RWPE1 (cell line): ENCODE results near the gene SERPINB10.

Experiments used
- CTCF ChIA-PET: fragments of 350-600 bp; sonication (Branson Sonifier 250); formaldehyde crosslinking; extraction: SDS; loops from one replicate; lab custom pipeline; 2021; lab: Yijun Ruan, JAX
- POLR2A ChIA-PET: fragments of 400-600 bp; formaldehyde crosslinking; extraction: SDS; loops from one replicate; lab custom pipeline; 2020; ENCODE audit warnings: antibody characterized with exemption; ENCODE audit not compliant: low non-redundant PET; lab: Yijun Ruan, JAX
- DNase-seq: peaks from one replicate; pipeline ENCODE4 v3.0.0; 2012; ENCODE audit warnings: low spot score
- H3K27ac ChIP-seq: fragments of 450-650 bp; 2 replicates; pipeline ENCODE4 v1.5.1; 2017
- CTCF ChIP-seq: fragments of 450-650 bp; conservative IDR thresholded peaks from 2 replicates; pipeline ENCODE4 v1.5.1; 2017; ENCODE audit warnings: low read depth, mild to moderate bottlenecking

SERPINB10 gene

GRCh38 chr18:63890237-63890949 lies 17.4 kb upstream of the SERPINB10 start:
- POLR2A ChIA-PET = interaction anchor here (0.7 kb wide), 1 partner anchor 403 kb away, joined by 7 read pairs; no protein-coding TSS in a partner anchor
- CTCF ChIA-PET = no interaction called here
- no peak for TF ChIP-seq CTCF
- DNase-seq = no peak
- no peak overlapping the region for H3K27ac ChIP-seq

DNA sequence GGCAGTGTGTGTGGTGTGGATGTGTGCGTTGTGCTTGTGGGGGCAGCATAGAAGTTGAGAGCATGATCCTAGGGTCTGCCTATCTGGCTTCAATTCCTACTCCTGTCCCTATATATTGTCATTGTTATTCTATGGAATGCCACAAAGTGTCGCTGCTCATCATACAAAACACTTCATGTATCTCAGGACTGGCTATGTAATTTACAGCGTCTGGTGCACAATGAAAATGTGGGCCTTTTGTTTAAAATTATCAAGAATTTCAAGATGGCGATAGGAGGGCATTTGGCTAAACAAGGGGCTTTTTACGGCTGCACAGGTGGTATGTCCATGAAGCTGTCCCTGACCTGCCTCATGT lies 16.8 kb upstream of the SERPINB10 start:
- TF ChIP-seq CTCF = no peak
- H3K27ac ChIP-seq = no peak overlapping the region
- ChIA-PET CTCF (no interaction called here), POLR2A (no interaction called here)
- no peak for DNase-seq

DNA sequence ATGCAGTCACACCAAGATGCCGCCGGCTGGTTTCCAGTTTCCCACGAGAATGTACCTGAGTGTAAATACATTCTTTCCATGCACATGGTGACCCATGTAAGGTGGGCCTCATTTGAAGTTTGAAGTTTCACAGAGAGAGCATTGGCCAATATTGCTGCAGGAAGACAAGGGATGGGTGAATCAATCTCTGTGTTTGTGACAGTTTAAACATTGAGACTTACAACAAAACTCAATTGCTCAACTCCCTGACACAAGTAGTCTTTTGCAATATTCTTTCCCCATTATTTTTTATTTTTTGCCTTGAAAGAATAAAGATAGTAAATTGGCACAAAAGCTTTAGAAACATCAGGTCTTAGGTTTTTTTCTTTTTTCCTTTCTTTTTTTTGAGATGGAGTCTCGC lies 15.2 kb upstream of the SERPINB10 start:
- H3K27ac ChIP-seq = no peak overlapping the region
- CTCF ChIA-PET = no interaction called here
- no peak for TF ChIP-seq CTCF
- DNase-seq = no peak
- POLR2A ChIA-PET = no interaction called here

GRCh38 chr18:63894106-63894772 lies 13.5 kb upstream of the SERPINB10 start:
- ChIA-PET POLR2A (no interaction called here), CTCF (no interaction called here)
- DNase-seq = no peak
- no peak for TF ChIP-seq CTCF
- H3K27ac ChIP-seq = no peak overlapping the region

GRCh38 chr18:63895190-63895589 lies 12.6 kb upstream of the SERPINB10 start:
- H3K27ac ChIP-seq = no peak overlapping the region
- ChIA-PET POLR2A (no interaction called here), CTCF (no interaction called here)
- no peak for TF ChIP-seq CTCF
- DNase-seq = no peak

DNA sequence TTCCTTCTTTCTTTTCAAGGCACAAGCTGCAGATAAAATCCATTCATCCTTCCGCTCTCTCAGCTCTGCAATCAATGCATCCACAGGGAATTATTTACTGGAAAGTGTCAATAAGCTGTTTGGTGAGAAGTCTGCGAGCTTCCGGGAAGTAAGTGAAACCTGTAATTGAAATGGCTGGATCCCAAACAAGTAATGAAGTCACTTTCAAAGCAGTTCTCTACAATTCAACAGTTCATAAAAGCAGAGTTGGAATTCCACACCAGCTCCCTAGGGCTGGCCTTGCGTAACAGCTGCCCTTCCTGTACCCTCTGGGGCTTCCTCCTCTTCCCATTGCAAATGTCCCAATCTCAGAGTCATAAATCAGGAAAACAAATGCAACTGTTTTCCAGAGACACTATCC lies 10.7 kb upstream of the SERPINB10 start:
- ChIA-PET CTCF (no interaction called here), POLR2A (no interaction called here)
- no peak for TF ChIP-seq CTCF
- DNase-seq = no peak
- no peak overlapping the region for H3K27ac ChIP-seq
